ENCODE measurements around the gene YEATS2. TPM values are rescaled to one million over a fixed set of nuclear protein-coding genes. Genes with fewer than 3 reads are reported as not detected.

YEATS2 gene
- total RNA-seq, 1 donor from 2014 or later: 30.7 TPM

- no peak for TF ChIP-seq CTCF (IDR thresholded peaks at IDR 0.05)
- no peak for ATAC-seq
Measured at GRCh38 chr3:183833516-183833915, 135.9 kb downstream of the YEATS2 start.

DNA sequence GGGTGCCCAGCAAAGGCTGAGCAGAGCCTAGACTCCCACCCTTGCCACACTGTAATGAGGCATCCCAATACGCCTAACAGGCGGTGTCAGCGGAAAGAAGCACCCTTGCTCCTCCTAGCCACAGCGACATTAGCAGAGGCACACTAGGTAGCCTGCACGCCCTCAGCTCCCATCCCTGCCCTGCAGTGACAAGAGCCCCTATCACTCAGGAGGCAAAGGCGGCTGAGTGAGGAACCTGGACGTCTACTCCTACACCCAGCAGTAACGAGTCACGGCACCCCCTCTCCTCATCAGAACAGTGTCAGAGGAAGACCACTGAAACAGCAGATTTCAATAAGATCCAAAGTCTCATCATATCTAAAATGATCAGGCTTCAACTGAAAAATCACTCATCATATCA is 139.8 kb downstream of the YEATS2 start:
- no peak overlapping the region for H3K27ac ChIP-seq
- intact Hi-C loops (cut with DNase I): no loop called here
- DNase-seq (no peak), ATAC-seq (no peak)
- peaks cover 85% of the 10 kb centered on the region for H3K36me3 ChIP-seq
- H3K4me1 ChIP-seq: no peaks in the 10 kb centered on the region
- H3K9me3 ChIP-seq: no peaks in the 10 kb centered on the region
- no peak for TF ChIP-seq CTCF (IDR thresholded peaks at IDR 0.05)
- H3K4me3 ChIP-seq: no peak overlapping the region
- no peaks in the 10 kb centered on the region for H3K27me3 ChIP-seq

More at GRCh38 chr3:183833516-183833915, 135.9 kb downstream of the YEATS2 start:
- no peaks in the 10 kb centered on the region for H3K9me3 ChIP-seq
- no peaks in the 10 kb centered on the region for H3K4me1 ChIP-seq
- no peaks in the 10 kb centered on the region for H3K27me3 ChIP-seq
- peaks cover 78% of the 10 kb centered on the region for H3K36me3 ChIP-seq
- intact Hi-C loops (cut with DNase I): no loop called here
- no peak for DNase-seq
- no peak overlapping the region for H3K4me3 ChIP-seq
- no peak overlapping the region for H3K27ac ChIP-seq

GRCh38 chr3:183837894-183838293 is 140.3 kb downstream of the YEATS2 start:
- no peak for TF ChIP-seq CTCF (IDR thresholded peaks at IDR 0.05)
- DNase-seq: no peak
- peaks cover 85% of the 10 kb centered on the region for H3K36me3 ChIP-seq
- H3K4me3 ChIP-seq: no peak overlapping the region
- H3K27me3 ChIP-seq: no peaks in the 10 kb centered on the region
- no peak overlapping the region for H3K27ac ChIP-seq
- no peaks in the 10 kb centered on the region for H3K4me1 ChIP-seq
- no peaks in the 10 kb centered on the region for H3K9me3 ChIP-seq
- no peak for ATAC-seq
- intact Hi-C loops (cut with DNase I): no loop called here

GRCh38 chr3:183839751-183840150 is 142.2 kb downstream of the YEATS2 start:
- no peak overlapping the region for H3K4me3 ChIP-seq
- no peak overlapping the region for H3K27ac ChIP-seq
- peaks cover 86% of the 10 kb centered on the region for H3K36me3 ChIP-seq
- no peak for ATAC-seq
- no peaks in the 10 kb centered on the region for H3K27me3 ChIP-seq
- DNase-seq: no peak
- no peaks in the 10 kb centered on the region for H3K4me1 ChIP-seq
- H3K9me3 ChIP-seq: no peaks in the 10 kb centered on the region
- intact Hi-C loops (cut with DNase I): no loop called here
- TF ChIP-seq CTCF (IDR thresholded peaks at IDR 0.05): no peak

- Histone ChIP-seq H3K4me1 (no peaks in the 10 kb centered on the region), H3K27ac (no peak overlapping the region), H3K36me3 (peaks cover 90% of the 10 kb centered on the region), H3K4me3 (no peak overlapping the region), H3K9me3 (no peaks in the 10 kb centered on the region), H3K27me3 (no peaks in the 10 kb centered on the region)
- intact Hi-C loops (cut with DNase I): no loop called here
- ATAC-seq (no peak), DNase-seq (no peak)
- no peak for TF ChIP-seq CTCF (IDR thresholded peaks at IDR 0.05)
Measured at GRCh38 chr3:183844606-183845005, 147.0 kb downstream of the YEATS2 start.

DNA sequence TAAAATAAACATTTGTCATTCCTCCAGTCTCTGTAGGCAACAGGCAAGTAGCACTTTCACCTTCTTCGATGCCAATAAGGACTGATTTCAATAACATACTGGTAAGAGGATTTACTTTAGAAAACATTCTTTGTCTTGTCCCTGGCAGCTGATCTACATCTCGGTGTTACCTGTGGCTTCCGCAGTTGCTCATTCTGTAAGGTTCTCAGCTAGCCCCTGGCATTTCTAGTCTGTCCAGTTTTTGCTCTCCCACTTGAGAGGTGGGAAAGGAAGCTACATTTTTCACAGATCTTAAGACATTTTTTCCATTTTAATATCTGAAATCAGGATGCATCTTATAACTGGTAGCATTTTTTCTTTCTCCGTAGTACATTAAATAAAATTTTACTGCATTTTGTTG is 147.5 kb downstream of the YEATS2 start:
- Histone ChIP-seq H3K27ac (no peak overlapping the region), H3K4me1 (no peaks in the 10 kb centered on the region), H3K9me3 (no peaks in the 10 kb centered on the region), H3K36me3 (peaks cover 90% of the 10 kb centered on the region), H3K4me3 (no peak overlapping the region), H3K27me3 (no peaks in the 10 kb centered on the region)
- intact Hi-C loops (cut with DNase I): no loop called here
- ATAC-seq (no peak), DNase-seq (no peak)
- TF ChIP-seq CTCF (IDR thresholded peaks at IDR 0.05): no peak
